NCI-H82 (cell line): Measurements from ENCODE around the gene SLC8A1.

Experiments
- DNase-seq: peaks from one replicate; lab custom pipeline; 2025; lab: John Stamatoyannopoulos, UW

Gene SLC8A1

GRCh38 chr2:40230707-40231432, 221.0 kb downstream of the SLC8A1 start:
- no peak for DNase-seq

- no peak for DNase-seq
These were observed 221.7 kb downstream of the SLC8A1 start for GRCh38 chr2:40230186-40230585.

DNA sequence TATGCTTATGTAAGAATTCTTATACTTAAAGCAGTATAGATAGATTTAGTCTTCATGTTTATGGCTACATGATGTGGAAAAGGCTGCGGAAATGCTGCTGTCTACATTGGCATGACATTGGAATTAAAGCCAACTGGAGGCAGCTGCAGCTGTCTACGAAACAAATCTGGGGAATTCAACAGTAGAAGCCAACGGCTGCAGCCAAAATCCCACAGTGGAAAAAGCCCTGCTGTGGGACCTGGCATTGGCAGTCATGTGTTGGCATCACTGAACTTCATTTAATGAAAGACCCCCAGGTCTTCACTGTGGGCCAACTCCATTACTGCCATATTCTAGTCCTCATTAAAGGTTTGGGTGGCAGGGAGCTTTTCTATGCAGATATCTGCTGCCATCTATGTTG, 223.6 kb downstream of the SLC8A1 start:
- no peak for DNase-seq

DNA sequence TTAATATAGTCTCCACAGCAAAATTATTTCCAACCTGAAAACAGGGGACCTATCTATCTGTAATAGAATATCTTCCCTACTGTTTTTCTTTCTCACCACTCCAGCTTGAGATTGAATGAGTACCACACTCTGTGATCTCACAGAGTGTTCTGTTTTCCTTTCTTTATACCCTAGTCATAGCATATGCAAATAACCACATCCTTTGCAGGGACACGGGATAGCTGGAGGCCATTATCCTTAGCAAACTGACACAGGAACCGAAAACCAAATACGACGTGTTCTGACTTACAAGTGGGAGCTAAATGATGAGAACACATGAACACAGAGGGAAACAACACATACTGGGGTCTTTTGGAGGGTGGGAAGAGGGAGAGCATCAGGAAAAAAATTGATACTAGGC, 224.7 kb downstream of the SLC8A1 start:
- no peak for DNase-seq

GRCh38 chr2:40226637-40227036, 225.3 kb downstream of the SLC8A1 start:
- peak; percentile 82 for DNase-seq

DNA sequence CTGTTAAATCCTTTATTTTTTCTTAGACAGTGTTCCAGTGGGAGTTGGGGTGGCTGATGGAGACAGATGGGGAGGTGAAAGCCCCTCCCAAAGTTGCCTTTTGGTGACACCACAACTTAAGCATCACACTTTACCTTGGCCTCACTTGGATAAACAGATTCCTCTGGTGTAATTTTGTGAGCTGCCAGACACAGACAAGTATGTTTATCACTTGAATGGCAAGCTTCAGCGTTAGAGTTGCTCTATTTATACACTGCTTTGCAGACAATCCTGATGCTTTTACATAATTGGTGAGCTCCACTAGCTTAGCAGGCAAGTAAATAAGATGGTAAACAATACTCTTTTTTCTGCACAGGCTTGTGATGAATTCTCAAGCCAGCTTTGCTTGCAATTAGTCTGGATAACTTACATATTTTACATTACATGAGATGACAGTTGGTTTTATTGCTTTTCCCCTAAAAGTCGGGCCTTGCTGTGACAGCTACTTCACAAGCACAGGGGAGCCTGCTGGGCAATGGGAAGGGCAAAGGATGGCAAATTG, 226.2 kb downstream of the SLC8A1 start:
- peak; percentile 67 for DNase-seq

GRCh38 chr2:40224318-40224717, 227.6 kb downstream of the SLC8A1 start:
- no peak for DNase-seq

GRCh38 chr2:40220177-40220925, 231.5 kb downstream of the SLC8A1 start:
- no peak for DNase-seq

- DNase-seq = no peak
These were observed 232.7 kb downstream of the SLC8A1 start for GRCh38 chr2:40219141-40219540.

GRCh38 chr2:40218679-40219078, 233.2 kb downstream of the SLC8A1 start:
- no peak for DNase-seq

- no peak for DNase-seq
These were observed 238.3 kb downstream of the SLC8A1 start for GRCh38 chr2:40213619-40214018.

DNA sequence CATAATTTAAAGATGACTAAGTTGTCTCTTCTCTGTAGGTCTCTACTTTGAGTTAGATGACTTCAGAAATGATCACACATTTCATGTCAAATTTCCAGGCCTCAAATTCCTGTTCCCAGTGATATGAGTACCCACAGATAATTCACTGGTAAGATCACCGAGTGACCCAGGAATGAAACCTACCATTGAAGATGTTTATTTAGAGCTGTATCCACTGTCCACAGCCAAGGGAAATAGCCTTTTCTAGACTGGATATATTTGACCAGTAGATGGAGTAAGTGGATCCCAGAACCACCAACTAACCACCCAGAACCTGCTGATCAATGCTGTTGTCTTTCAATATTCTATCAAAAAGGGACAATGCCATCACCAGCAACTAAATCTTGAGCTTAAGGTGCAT, 238.8 kb downstream of the SLC8A1 start:
- DNase-seq = peak; percentile 30

DNA sequence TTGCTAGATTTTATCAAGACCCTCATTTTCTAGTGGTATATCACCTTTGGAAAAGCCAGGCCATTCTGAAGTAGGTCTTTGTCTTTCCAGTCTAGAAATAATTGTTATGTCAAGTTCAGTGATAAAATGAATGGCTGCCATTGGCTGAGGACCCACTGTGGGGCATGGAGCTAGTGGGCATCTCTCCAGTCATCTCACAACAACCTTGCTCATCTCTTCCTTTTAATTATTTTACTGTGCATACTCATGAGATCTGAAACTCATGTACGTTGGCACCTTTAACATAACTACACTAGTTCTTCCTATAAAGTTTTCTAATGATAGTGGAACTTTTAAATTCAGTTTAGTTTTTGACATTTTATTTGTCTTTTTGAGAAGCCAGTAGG, 240.9 kb downstream of the SLC8A1 start:
- no peak for DNase-seq

DNA sequence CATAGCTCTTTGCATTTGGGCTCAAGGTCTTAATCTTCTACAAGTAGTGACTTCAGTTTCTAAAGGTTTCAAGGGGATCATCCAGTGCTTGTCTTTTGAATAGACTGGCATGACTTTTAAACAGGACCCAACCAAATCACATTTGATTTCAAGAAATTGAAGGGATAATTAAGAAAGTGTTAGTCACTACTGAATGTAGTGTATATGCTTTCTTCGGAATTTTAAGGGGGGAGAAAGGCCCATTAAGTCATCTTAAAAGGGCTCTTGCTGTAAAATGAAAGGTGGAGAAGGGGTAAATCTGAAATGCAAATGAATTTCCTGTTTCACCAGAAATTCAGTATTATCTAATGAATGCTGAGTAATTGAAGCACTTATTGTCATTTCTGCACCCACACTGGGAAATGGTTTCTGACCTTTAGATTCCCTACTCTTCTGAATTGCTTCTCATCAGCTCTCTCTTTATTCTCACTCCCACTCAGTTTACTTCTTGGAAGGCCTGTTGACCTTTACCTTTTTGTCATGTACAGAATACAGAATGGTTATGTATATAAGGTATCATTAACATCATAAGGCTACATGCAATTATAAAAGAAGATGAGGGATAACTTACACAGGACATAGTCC, 241.4 kb downstream of the SLC8A1 start:
- DNase-seq = no peak

- no peak for DNase-seq
These were observed 242.1 kb downstream of the SLC8A1 start for GRCh38 chr2:40209761-40210160.

DNA sequence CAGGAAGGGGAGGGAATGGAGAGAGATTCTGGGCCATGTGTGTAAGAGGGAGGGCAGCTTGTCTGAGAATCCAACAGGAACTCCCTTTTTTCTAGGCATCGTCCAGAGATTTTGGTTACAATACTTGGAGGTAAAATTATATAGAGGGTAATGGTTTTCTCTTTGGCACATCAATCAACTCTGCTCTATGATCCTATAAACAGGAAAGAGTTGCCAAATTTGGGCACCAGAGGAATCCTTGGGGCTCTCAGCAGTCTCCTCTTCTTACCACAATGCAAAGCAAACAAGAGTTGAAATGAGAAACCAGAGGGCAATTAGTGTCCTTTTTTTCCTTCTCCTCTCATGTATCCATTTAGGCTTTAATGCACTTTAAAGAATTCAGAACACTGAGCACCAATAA, 243.4 kb downstream of the SLC8A1 start:
- no peak for DNase-seq

- peak; percentile 98 for DNase-seq
These were observed 247.6 kb downstream of the SLC8A1 start for GRCh38 chr2:40204268-40204667.

GRCh38 chr2:40202798-40203400, 249.0 kb downstream of the SLC8A1 start:
- DNase-seq = peak; percentile 98

- DNase-seq = no peak
These were observed 250.5 kb downstream of the SLC8A1 start for GRCh38 chr2:40201425-40201824.

GRCh38 chr2:40200366-40200915, 251.4 kb downstream of the SLC8A1 start:
- DNase-seq = no peak

GRCh38 chr2:40199771-40200170, 252.1 kb downstream of the SLC8A1 start:
- no peak for DNase-seq

DNA sequence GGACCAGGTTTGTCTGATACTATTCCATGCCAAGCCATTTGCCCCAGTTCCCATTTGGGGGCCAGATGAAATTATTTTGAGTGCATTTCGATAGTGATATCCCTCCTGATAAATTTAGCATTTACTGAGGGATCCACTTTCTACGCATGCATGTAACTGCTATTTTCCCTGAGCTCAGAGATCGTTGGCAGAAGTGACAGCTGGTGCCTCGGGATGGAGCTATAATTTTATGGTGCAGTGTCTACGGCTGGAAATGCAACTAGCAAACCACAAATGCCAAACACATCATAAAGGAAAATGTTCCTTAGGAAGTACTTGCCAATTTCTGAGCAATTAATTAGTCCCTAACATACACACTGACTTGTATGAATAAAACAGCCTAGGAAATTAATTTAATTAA, 254.8 kb downstream of the SLC8A1 start:
- DNase-seq = peak; percentile 79
